ENCODE results near the gene EP400.
"Not testable (repeated sequence)": the region's sequence is repeated elsewhere in the genome, so short reads cannot be mapped to it uniquely, and the experiment has no call there.

Gene EP400

GRCh38 chr12:131928711-131929580 is 20.8 kb upstream of the EP400 start, which contains the start of gene PUS1:
Gene PUS1 (plus strand): TSS chr12:131929276. CDS start chr12:131929723, 447 bp downstream.
- peak; percentile 76 for DNase-seq

GRCh38 chr12:131929581-131930456 is 19.9 kb upstream of the EP400 start:
- DNase-seq = no peak

GRCh38 chr12:131930510-131930909 is 19.2 kb upstream of the EP400 start:
- no peak for DNase-seq

GRCh38 chr12:131933387-131933786 is 16.4 kb upstream of the EP400 start:
- DNase-seq = no peak

- no peak for DNase-seq
Observed at GRCh38 chr12:131934535-131934934, 15.2 kb upstream of the EP400 start.

- DNase-seq = no peak
Observed at GRCh38 chr12:131938082-131938481, 11.7 kb upstream of the EP400 start.

- DNase-seq = no peak
Observed at GRCh38 chr12:131939007-131939406, 10.7 kb upstream of the EP400 start.

- DNase-seq = no peak
Observed at GRCh38 chr12:131940141-131940547, 9.6 kb upstream of the EP400 start.

GRCh38 chr12:131941116-131941986 is 8.4 kb upstream of the EP400 start:
- no peak for DNase-seq

- no peak for DNase-seq
Observed at GRCh38 chr12:131941987-131942341, 7.8 kb upstream of the EP400 start.

GRCh38 chr12:131942671-131943070 is 7.1 kb upstream of the EP400 start:
- DNase-seq = no peak

GRCh38 chr12:131943389-131943788 is 6.4 kb upstream of the EP400 start:
- no peak for DNase-seq

- DNase-seq = no peak
Observed at GRCh38 chr12:131943876-131944275, 5.9 kb upstream of the EP400 start.

GRCh38 chr12:131944601-131945251 is 5.0 kb upstream of the EP400 start:
- DNase-seq = no peak

GRCh38 chr12:131946757-131947156 is 3.0 kb upstream of the EP400 start:
- DNase-seq = no peak

- DNase-seq = no peak
Observed at GRCh38 chr12:131947482-131948027, 2.2 kb upstream of the EP400 start.

- no peak for DNase-seq
Observed at GRCh38 chr12:131948166-131948712, 1.5 kb upstream of the EP400 start.

GRCh38 chr12:131948713-131949430 is 870 bp upstream of the EP400 start:
- not testable (repeated sequence) for DNase-seq

GRCh38 chr12:131950182-131950913 is 606 bp downstream of the EP400 start:
- DNase-seq = no peak

- not testable (repeated sequence) for DNase-seq
Observed at GRCh38 chr12:131953810-131954209, 4.1 kb downstream of the EP400 start.

Data from NCI-H2029 treated with DMSO at 0.1 percent for 48 hours (cell line).